ENCODE results near the gene SDF4. TPM values are rescaled to one million over a fixed set of nuclear protein-coding genes. Genes with fewer than 3 reads are reported as not detected.
A peak's percentile ranks its signal among the peaks of the same experiment; 100 is the strongest.

The SDF4 gene
- total RNA-seq, 1 experiment from 2014 or later = 82.0 TPM

- H3K4me3 Mint-ChIP-seq = no peak overlapping the region
- no peak overlapping the region for H4K8ac ChIP-seq (replicated peaks; ENCODE audit: insufficient read length, low read depth, low read length)
- no peak overlapping the region for H4K5ac ChIP-seq (ENCODE audit: insufficient read length, low read depth, low read length)
Observed at GRCh38 chr1:1260843-1261560, 29.2 kb upstream of the SDF4 start.

More at GRCh38 chr1:1260843-1261560, 29.2 kb upstream of the SDF4 start:
- Histone ChIP-seq H4K91ac (ENCODE audit: insufficient read length, low read depth, low read length) (no peak overlapping the region), H3K79me1 (ENCODE audit: insufficient read depth, low read depth, low read length, poor library complexity, severe bottlenecking) (no peaks in the 10 kb centered on the region), H2AK5ac (ENCODE audit: insufficient read length, low read length) (no peak overlapping the region), H2BK12ac (ENCODE audit: insufficient read length, low read depth, low read length) (no peak overlapping the region), H2BK5ac (ENCODE audit: insufficient read length, low read length) (no peak overlapping the region), H3K18ac (ENCODE audit: insufficient read length, low read depth, low read length) (no peak overlapping the region), H3T11ph (ENCODE audit: low read length) (no peak overlapping the region), H3K4me1 (ENCODE audit: insufficient read depth, low read length) (no peaks in the 10 kb centered on the region), H2BK120ac (ENCODE audit: low read depth, low read length, poor library complexity, severe bottlenecking) (no peak overlapping the region), H3K56ac (ENCODE audit: insufficient read length, low read depth, low read length) (no peak overlapping the region), H3K23ac (ENCODE audit: insufficient read length, low read depth, low read length) (no peak overlapping the region), H3K4me2 (ENCODE audit: insufficient read depth, insufficient read length, low read length) (no peak overlapping the region), H3K4ac (ENCODE audit: low read depth, low read length) (no peak overlapping the region), H3K27me3 (ENCODE audit: insufficient read depth, low read length) (no peaks in the 10 kb centered on the region), H3K23me2 (ENCODE audit: insufficient read length, low read depth, low read length, poor library complexity, severe bottlenecking) (no peaks in the 10 kb centered on the region), H2BK15ac (ENCODE audit: low read depth, low read length) (no peak overlapping the region), H3K27ac (ENCODE audit: insufficient read length, low read depth, low read length) (no peak overlapping the region), H4K20me1 (ENCODE audit: control insufficient read depth, insufficient read depth, insufficient read length) (no peaks in the 10 kb centered on the region), H3K9ac (ENCODE audit: extremely low read depth, insufficient read length, low read length) (no peak overlapping the region), H3K14ac (ENCODE audit: insufficient read depth, low read length) (no peak overlapping the region), H2AFZ (ENCODE audit: low read length) (no peak overlapping the region), H3K79me2 (ENCODE audit: insufficient read depth, low read length) (no peaks in the 10 kb centered on the region; the same call in 1 of the 2 replicates), H2BK20ac (ENCODE audit: low read depth, low read length, poor library complexity, severe bottlenecking) (no peak overlapping the region), H3K9me3 (ENCODE audit: control insufficient read depth, low read depth, low read length) (no peaks in the 10 kb centered on the region)
- peaks cover 41 to 84% (median 66%) of the 10 kb centered on the region in 3 experiments; a peak in 6 of 7 replicates for H3K36me3 Mint-ChIP-seq (ENCODE audit: insufficient read depth in 1 of 3, low read depth in 3 of 3)
- no peak for DNase-seq
- peak overlapping the region; percentile 68 to 90 (median 86); a peak in 4 of 7 replicates for H3K27ac Mint-ChIP-seq
- H3K9me3 Mint-ChIP-seq = no peaks in the 10 kb centered on the region; a peak in 1 of 5 replicates
- H3K4me1 Mint-ChIP-seq = peaks cover 14 to 26% of the 10 kb centered on the region in 2 experiments
- H3K27me3 Mint-ChIP-seq (ENCODE audit: low read depth) = peaks cover 3% of the 10 kb centered on the region; the same call in 1 of the 2 replicates
- no peak for TF ChIP-seq CTCF (conservative IDR thresholded peaks at IDR 0.05)
- no CpG with 5 or more reads among the region's 16 CpGs for WGBS (ENCODE audit: extremely low coverage, insufficient read length, low lambda C conversion rate)

All from H9 (cell line).